ENCODE results near the gene ARL5B. TPM values are rescaled to one million over a fixed set of nuclear protein-coding genes. Genes with fewer than 3 reads are reported as not detected.
A peak's percentile ranks its signal among the peaks of the same experiment; 100 is the strongest.

The ARL5B gene
- total RNA-seq, 2 experiments from 2014 or later = 12.4 to 13.3 TPM

DNA sequence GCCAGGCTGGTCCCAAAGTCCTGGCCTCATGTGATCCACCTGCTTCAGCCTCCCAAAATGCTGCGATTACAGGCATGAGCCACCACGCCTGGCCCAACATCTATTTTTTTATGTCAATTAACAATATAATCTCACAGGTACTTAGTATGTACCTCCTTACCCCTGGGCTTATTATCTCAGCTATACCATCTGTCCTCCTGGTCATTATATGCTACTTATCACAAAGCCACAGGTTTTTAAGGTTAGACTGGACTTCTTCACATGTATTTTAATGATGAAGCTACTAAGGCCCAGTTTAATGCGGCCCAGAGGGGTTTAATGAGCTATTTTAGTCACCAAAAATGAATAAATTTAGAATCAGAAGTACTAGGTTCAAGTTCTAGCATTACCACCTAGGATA is 11.3 kb upstream of the ARL5B start:
- Histone ChIP-seq H3K27ac (ENCODE audit: low read depth in 1 of 2, low read length in 2 of 2) (no peak overlapping the region), H3K9me3 (ENCODE audit: control insufficient read depth in 1 of 2, insufficient read depth in 1 of 2, low read length in 2 of 2) (no peaks in the 10 kb centered on the region), H3K27me3 (ENCODE audit: control insufficient read depth in 1 of 2, insufficient read depth in 2 of 2, low read length in 2 of 2) (no peaks in the 10 kb centered on the region), H3K36me3 (ENCODE audit: insufficient read depth, low read length) (no peaks in the 10 kb centered on the region), H3K4me3 (ENCODE audit: low read length) (no peak overlapping the region), H3K4me1 (ENCODE audit: insufficient read depth, low read length) (peaks cover 15% of the 10 kb centered on the region)
- DNase-seq (no peak), ATAC-seq (ENCODE audit: poor library complexity) (no peak)
- Mint-ChIP-seq H3K27me3 (no peaks in the 10 kb centered on the region), H3K36me3 (ENCODE audit: low read depth) (peaks cover 52% of the 10 kb centered on the region), H3K4me1 (ENCODE audit: low read depth) (peaks cover 47% of the 10 kb centered on the region), H3K27ac (no peak overlapping the region), H3K4me3 (no peak overlapping the region), H3K9me3 (no peaks in the 10 kb centered on the region)
- TF ChIP-seq, protein P1, sequence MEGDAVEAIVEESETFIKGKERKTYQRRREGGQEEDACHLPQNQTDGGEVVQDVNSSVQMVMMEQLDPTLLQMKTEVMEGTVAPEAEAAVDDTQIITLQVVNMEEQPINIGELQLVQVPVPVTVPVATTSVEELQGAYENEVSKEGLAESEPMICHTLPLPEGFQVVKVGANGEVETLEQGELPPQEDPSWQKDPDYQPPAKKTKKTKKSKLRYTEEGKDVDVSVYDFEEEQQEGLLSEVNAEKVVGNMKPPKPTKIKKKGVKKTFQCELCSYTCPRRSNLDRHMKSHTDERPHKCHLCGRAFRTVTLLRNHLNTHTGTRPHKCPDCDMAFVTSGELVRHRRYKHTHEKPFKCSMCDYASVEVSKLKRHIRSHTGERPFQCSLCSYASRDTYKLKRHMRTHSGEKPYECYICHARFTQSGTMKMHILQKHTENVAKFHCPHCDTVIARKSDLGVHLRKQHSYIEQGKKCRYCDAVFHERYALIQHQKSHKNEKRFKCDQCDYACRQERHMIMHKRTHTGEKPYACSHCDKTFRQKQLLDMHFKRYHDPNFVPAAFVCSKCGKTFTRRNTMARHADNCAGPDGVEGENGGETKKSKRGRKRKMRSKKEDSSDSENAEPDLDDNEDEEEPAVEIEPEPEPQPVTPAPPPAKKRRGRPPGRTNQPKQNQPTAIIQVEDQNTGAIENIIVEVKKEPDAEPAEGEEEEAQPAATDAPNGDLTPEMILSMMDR (IDR thresholded peaks at IDR 0.05) = no peak
- POLR2A ChIA-PET = interaction anchor here (1.9 to 5.5 kb wide), 2 partner anchors 12 to 20 kb away, joined by 6 to 27 read pairs; partner anchors contain the start of gene ARL5B
- intact Hi-C loops (cut with DNase I, micrococcal nuclease) = loop anchor here in 1 of 2 experiments (2.0 kb wide), 1 partner anchor 13 kb away; no protein-coding TSS in a partner anchor
- CTCF ChIA-PET = interaction anchor here (1.3 kb wide), 1 partner anchor 11 kb away, joined by 3 read pairs; the partner anchor contains the start of gene ARL5B

DNA sequence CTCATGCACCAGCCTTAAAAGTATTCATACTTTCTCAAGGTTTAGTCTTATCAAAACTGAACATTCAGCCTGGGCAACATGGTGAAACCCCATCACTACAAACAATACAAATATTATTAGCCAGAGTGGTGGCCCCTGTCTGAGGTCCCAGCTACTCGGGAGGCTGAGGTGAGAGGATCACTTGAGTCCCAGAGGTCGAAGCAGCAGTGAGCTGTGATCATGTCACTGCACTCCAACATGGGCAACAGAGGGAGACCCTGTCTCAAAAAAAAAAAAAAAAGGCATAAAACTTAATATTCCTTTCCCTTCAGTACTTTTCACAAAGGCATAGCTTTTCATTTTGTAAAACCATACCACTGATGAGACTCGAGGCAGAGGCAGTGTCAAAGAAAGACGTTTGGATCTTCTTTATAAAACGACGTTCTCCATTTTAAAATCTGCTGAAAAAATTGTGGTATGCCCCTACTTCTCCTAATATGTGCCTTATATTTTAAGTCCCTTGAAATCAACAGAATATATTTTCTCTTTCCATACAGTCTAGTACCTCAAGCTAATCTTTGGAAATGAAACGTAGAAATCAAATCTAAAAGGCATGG is 9.8 kb upstream of the ARL5B start:
- H3K36me3 Mint-ChIP-seq (ENCODE audit: low read depth) = peaks cover 52% of the 10 kb centered on the region
- no peaks in the 10 kb centered on the region for H3K9me3 Mint-ChIP-seq
- intact Hi-C loops (cut with DNase I, micrococcal nuclease) = no loop called here
- Histone ChIP-seq H3K27me3 (ENCODE audit: control insufficient read depth in 1 of 2, insufficient read depth in 2 of 2, low read length in 2 of 2) (no peaks in the 10 kb centered on the region), H3K36me3 (ENCODE audit: insufficient read depth, low read length) (peaks cover 3% of the 10 kb centered on the region), H3K9me3 (ENCODE audit: control insufficient read depth in 1 of 2, insufficient read depth in 1 of 2, low read length in 2 of 2) (no peaks in the 10 kb centered on the region), H3K4me3 (ENCODE audit: low read length) (no peak overlapping the region), H3K27ac (ENCODE audit: low read depth in 1 of 2, low read length in 2 of 2) (no peak overlapping the region), H3K4me1 (ENCODE audit: insufficient read depth, low read length) (peaks cover 15% of the 10 kb centered on the region)
- no peaks in the 10 kb centered on the region for H3K27me3 Mint-ChIP-seq
- ChIA-PET POLR2A (interaction anchor here (1.9 to 5.5 kb wide), 2 partner anchors 10 to 22 kb away, joined by 6 to 27 read pairs; partner anchors contain the start of gene ARL5B), CTCF (interaction anchor here (1.8 kb wide), 1 partner anchor 34 kb away, joined by 4 read pairs; no protein-coding TSS in a partner anchor)
- DNase-seq = no peak
- H3K4me1 Mint-ChIP-seq (ENCODE audit: low read depth) = peaks cover 45% of the 10 kb centered on the region
- ATAC-seq (ENCODE audit: poor library complexity) = no peak
- TF ChIP-seq, protein P1 (IDR thresholded peaks at IDR 0.05) = no peak
- H3K4me3 Mint-ChIP-seq = peak overlapping the region; percentile 98
- peak overlapping the region; percentile 97 for H3K27ac Mint-ChIP-seq

DNA sequence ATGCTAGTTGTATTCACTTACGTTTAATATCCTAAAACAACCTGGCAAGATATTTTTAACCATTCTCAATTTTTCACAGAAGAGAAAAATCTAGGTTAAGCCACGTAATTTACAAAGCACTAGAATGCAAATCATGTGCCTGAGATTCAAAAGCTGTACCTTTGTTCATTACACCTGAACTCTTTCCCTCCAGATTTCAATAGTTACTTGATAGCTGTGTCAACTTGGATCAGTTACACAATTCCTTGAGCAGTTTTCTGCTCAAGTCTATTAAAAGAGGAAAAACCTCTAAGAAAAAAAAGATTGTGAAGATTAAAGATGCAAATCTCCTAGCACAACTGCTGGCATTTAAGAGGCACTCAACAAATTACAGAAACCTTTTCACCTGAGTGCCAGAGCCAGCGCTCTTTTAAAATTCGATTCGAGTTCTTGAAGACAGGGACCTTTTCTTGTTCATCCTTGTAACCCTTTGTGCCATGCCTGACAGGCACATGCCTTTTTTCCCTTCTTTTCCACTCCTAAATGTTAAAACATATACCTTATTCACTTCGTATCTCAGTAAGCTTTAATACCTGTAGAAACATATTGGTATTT is 8.7 kb upstream of the ARL5B start:
- ChIA-PET POLR2A (interaction anchor here (0.9 to 5.5 kb wide), 2 partner anchors 9 to 22 kb away, joined by 4 to 27 read pairs; partner anchors contain the start of gene ARL5B), CTCF (interaction anchor here (1.8 kb wide), 1 partner anchor 33 kb away, joined by 4 read pairs; no protein-coding TSS in a partner anchor)
- Mint-ChIP-seq H3K27ac (peak overlapping the region; percentile 97), H3K36me3 (ENCODE audit: low read depth) (peaks cover 48% of the 10 kb centered on the region), H3K4me3 (peak overlapping the region; percentile 98), H3K4me1 (ENCODE audit: low read depth) (peaks cover 45% of the 10 kb centered on the region), H3K27me3 (no peaks in the 10 kb centered on the region), H3K9me3 (no peaks in the 10 kb centered on the region)
- TF ChIP-seq, protein P1 (IDR thresholded peaks at IDR 0.05) = no peak
- Histone ChIP-seq H3K4me1 (ENCODE audit: insufficient read depth, low read length) (peaks cover 15% of the 10 kb centered on the region), H3K27me3 (ENCODE audit: control insufficient read depth in 1 of 2, insufficient read depth in 2 of 2, low read length in 2 of 2) (no peaks in the 10 kb centered on the region), H3K9me3 (ENCODE audit: control insufficient read depth in 1 of 2, insufficient read depth in 1 of 2, low read length in 2 of 2) (no peaks in the 10 kb centered on the region), H3K4me3 (ENCODE audit: low read length) (peak overlapping the region; percentile 68), H3K36me3 (ENCODE audit: insufficient read depth, low read length) (peaks cover 4% of the 10 kb centered on the region), H3K27ac (ENCODE audit: low read depth in 1 of 2, low read length in 2 of 2) (peak overlapping the region; percentile 92 to 97)
- intact Hi-C loops (cut with DNase I, micrococcal nuclease) = loop anchor here (2.0 to 10.0 kb wide), 4 partner anchors 24 to 1833 kb away; partner anchors contain the start of genes RSU1 (in 1 of the 2) and STAM (in 1 of the 2)
- peak in 2 of 14 experiments; percentile 13 to 17 for DNase-seq
- no peak for ATAC-seq (ENCODE audit: poor library complexity)
